ENCODE data around the gene DYRK3. TPM values are rescaled to one million over a fixed set of nuclear protein-coding genes. Genes with fewer than 3 reads are reported as not detected.

DYRK3 gene
- total RNA-seq, 4 donors from 2014 or later = 14.5 to 21.2 (median 15.9) TPM

DNA sequence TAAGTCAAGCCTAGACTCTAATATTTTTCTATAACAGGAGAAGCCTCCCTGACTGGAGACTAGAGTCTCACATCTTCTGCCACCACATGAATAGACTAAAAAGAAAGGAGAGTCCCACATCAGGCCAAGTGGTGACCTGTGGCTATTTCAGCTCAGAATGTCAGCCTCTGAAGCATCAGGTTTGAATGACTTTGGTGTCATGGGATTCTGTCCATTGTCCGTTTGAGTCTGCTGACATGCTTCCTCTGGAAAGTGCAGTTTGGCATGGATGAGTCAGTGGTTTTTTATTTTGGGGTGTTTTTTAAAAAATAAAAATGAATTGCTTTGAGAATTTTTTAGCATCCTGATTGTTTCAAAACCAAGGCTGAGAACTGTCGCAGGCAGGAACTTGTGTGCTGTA, 19.5 kb downstream of the DYRK3 start:
- H3K27ac ChIP-seq = peak overlapping the region in 2 of 3 donors; percentile 32 to 38
- peaks cover 13 to 15% of the 10 kb centered on the region in 2 donors for H3K4me1 ChIP-seq
- WGBS, 2 donors = 70 to 73% methylated on average over 2 of the region's 2 CpGs
- DNase-seq = no peak
- H3K9me3 ChIP-seq = no peaks in the 10 kb centered on the region
- no peaks in the 10 kb centered on the region for H3K36me3 ChIP-seq
- TF ChIP-seq POLR2A (IDR thresholded peaks at IDR 0.05) = no peak
- TF ChIP-seq, protein P1, sequence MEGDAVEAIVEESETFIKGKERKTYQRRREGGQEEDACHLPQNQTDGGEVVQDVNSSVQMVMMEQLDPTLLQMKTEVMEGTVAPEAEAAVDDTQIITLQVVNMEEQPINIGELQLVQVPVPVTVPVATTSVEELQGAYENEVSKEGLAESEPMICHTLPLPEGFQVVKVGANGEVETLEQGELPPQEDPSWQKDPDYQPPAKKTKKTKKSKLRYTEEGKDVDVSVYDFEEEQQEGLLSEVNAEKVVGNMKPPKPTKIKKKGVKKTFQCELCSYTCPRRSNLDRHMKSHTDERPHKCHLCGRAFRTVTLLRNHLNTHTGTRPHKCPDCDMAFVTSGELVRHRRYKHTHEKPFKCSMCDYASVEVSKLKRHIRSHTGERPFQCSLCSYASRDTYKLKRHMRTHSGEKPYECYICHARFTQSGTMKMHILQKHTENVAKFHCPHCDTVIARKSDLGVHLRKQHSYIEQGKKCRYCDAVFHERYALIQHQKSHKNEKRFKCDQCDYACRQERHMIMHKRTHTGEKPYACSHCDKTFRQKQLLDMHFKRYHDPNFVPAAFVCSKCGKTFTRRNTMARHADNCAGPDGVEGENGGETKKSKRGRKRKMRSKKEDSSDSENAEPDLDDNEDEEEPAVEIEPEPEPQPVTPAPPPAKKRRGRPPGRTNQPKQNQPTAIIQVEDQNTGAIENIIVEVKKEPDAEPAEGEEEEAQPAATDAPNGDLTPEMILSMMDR (IDR thresholded peaks at IDR 0.05) = no peak
- no peaks in the 10 kb centered on the region for H3K27me3 ChIP-seq
- intact Hi-C loops (cut with DNase I) = no loop called here
- no peak overlapping the region for H3K4me3 ChIP-seq (replicated peaks in 1 of 3)

DNA sequence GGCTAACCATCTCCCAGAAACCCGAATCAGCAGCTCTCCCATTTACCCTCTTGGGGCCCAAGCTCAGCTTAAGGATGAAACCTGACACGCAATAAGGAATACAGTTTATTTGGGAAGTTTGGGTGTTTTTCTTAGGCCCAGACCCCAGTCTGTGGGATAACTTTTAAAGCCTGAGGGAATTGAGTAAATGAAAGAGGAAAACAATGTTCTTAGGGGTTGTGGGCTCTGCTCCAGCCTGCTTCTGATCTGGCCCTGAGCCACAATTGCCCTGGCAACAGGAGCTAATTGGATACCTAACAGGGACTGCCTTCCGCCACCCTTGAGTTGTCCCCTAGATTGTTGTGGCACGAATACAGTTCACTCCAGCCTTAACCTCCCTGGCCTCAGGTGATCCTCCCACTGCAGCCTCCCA, 20.1 kb downstream of the DYRK3 start:
- TF ChIP-seq, protein P1 (IDR thresholded peaks at IDR 0.05) = no peak
- TF ChIP-seq POLR2A (IDR thresholded peaks at IDR 0.05) = no peak
- WGBS, 2 donors = 30 to 55% methylated on average over 4 of the region's 4 CpGs
- Histone ChIP-seq H3K9me3 (no peaks in the 10 kb centered on the region), H3K27ac (peak overlapping the region in 2 of 3 donors; percentile 32 to 38), H3K36me3 (no peaks in the 10 kb centered on the region), H3K4me3 (replicated peaks in 1 of 3) (no peak overlapping the region), H3K4me1 (peaks cover 13 to 15% of the 10 kb centered on the region in 2 donors), H3K27me3 (no peaks in the 10 kb centered on the region)
- intact Hi-C loops (cut with DNase I) = no loop called here
- DNase-seq = peak; percentile 61 to 74

DNA sequence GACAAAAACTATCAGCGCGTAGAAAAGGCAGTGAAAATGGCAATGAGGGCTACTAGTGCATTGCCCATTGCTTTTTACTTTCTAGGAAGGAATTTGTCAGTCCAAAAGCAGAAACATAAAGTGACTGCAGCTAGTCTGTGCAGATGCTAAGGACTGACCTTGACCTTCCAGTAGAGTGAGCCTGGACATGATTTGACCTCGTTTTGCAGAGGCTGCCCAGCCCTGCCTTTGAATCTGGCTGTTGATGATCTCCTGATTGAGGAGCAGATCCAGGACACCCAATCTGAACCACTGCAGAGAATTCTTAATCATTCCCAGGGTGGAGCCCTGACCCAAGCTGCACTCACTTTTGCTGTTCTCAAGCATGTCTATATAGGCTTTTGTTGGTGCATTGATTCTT, 21.6 kb downstream of the DYRK3 start:
- no peaks in the 10 kb centered on the region for H3K36me3 ChIP-seq
- no peak for DNase-seq
- peaks cover 13 to 15% of the 10 kb centered on the region in 2 donors for H3K4me1 ChIP-seq
- 91 to 92% methylated on average over 3 of the region's 3 CpGs for WGBS, 2 donors
- intact Hi-C loops (cut with DNase I) = no loop called here
- TF ChIP-seq POLR2A (IDR thresholded peaks at IDR 0.05) = no peak
- TF ChIP-seq, protein P1 (IDR thresholded peaks at IDR 0.05) = no peak
- H3K9me3 ChIP-seq = no peaks in the 10 kb centered on the region
- no peak overlapping the region for H3K4me3 ChIP-seq (replicated peaks in 1 of 3)
- H3K27me3 ChIP-seq = no peaks in the 10 kb centered on the region
- no peak overlapping the region for H3K27ac ChIP-seq

DNA sequence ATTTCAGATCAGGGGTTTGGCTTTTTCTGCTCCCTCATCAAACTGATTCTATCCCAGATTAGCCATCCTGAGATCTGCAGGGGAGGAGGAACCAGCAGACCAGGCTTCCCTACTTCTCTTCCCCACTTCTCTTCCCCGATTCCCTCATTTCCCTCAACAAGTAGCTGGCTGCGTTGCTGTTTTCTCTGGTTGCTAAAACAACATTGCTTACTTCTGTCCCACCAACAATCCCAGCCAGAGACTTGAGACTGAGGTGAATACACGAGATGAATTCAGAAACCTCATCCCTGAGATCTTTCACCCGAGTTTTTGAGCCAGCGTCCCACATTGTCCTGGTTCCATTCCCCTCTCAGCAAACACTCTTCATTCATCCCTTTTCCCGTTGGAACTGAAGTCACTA, 22.4 kb downstream of the DYRK3 start:
- Histone ChIP-seq H3K4me1 (peaks cover 13 to 15% of the 10 kb centered on the region in 2 donors), H3K9me3 (no peaks in the 10 kb centered on the region), H3K36me3 (no peaks in the 10 kb centered on the region), H3K4me3 (replicated peaks in 1 of 3) (no peak overlapping the region), H3K27ac (no peak overlapping the region), H3K27me3 (no peaks in the 10 kb centered on the region)
- TF ChIP-seq, protein P1 (IDR thresholded peaks at IDR 0.05) = no peak
- TF ChIP-seq POLR2A (IDR thresholded peaks at IDR 0.05) = no peak
- intact Hi-C loops (cut with DNase I) = no loop called here
- 33 to 37% methylated on average over 5 to 6 of the region's 6 CpGs for WGBS, 2 donors
- DNase-seq = no peak

DNA sequence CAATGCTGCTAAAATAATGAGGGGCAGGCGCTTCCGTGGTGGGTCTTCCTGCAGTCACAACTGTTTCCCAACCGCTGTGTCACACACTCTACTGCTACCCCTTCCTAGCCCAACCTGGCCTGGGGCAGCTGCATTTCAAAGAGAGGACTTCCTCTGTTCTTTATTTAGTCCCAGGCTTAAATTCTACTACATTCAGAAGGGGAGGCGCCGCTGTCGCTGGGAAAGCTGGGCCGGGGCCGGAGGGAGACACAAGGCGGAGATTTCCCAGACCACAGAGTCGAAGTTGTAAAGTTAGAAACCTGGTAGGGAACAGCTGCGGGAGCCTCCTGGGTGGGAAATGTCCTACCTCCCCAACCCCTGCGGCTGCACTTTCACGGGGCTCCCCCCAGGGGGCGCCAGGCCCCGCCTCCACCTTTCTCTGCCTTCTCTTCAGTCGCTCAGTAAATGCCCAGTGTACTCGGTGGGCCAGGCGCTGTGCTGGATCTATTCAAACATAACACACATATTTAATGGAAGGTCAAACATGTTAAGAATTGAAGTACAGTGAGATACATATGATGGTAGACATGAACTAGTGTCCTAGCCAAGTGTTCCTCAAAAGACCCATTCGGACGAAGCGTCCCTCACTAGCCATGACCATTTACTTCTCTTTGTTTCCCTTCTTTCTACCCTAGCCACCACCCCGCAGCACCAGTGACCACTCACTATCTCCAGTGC, 23.1 kb downstream of the DYRK3 start:
- Histone ChIP-seq H3K4me3 (replicated peaks in 1 of 3) (no peak overlapping the region), H3K4me1 (peaks cover 15% of the 10 kb centered on the region in 2 donors), H3K9me3 (no peaks in the 10 kb centered on the region), H3K36me3 (no peaks in the 10 kb centered on the region), H3K27ac (no peak overlapping the region), H3K27me3 (no peaks in the 10 kb centered on the region)
- WGBS, 2 donors = 26 to 38% methylated on average over 22 of the region's 22 CpGs
- intact Hi-C loops (cut with DNase I) = no loop called here
- peak in 1 of 2 donors; percentile 12 for DNase-seq
- TF ChIP-seq, protein P1 (IDR thresholded peaks at IDR 0.05) = peak in 4 of 6 experiments; percentile 35 to 69 (median 42)
- TF ChIP-seq POLR2A (IDR thresholded peaks at IDR 0.05) = no peak

Data from thyroid gland (tissue), 4 donors.